HCEC 1CT (cell line): ENCODE measurements around the gene IFT122.
A peak's percentile ranks its signal among the peaks of the same experiment; 100 is the strongest.
"Not testable (repeated sequence)": the region's sequence is repeated elsewhere in the genome, so short reads cannot be mapped to it uniquely, and the experiment has no call there.

Experiments
- DNase-seq: peaks from one replicate; pipeline ENCODE4 v3.0.0-alpha.2; 2017

The IFT122 gene

DNA sequence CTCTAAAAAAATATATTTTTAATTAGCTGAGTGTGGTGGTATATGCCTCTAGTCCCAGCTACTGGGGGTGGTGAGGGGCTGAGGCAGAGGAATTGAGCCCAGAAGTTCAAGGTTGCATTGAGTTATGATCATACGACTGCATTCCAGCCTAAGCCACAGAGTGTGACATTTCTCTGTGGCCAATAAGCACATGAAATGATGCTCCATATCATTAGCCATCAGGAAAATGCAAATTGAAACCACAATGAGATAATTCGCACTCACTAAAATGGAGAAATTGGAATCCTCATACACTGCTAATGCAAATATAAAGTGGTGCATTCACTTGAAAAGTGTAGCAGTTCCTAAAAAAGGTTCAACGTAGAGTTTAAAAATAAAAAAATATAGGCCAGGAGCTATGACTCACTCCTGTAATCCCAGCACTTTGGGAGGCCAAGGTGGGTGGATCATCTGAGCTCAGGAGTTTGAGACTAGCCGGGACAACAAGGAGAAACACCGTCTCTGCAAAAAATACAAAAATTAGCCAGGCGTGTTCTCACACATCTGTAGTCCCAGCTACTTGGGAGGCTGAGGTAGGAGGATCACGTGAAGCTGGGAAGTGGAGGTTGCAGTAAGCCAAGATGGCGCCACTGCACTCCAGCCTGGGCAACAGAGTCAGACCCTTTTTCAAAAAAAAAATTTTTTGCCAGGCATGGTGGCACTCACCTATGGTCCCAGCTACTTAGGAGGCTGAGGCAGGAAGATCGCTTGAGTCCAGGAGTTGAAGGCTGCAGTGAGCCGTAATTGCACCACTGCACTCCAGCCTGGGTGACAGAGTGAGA, 35.2 kb downstream of the IFT122 start:
- no peak for DNase-seq

DNA sequence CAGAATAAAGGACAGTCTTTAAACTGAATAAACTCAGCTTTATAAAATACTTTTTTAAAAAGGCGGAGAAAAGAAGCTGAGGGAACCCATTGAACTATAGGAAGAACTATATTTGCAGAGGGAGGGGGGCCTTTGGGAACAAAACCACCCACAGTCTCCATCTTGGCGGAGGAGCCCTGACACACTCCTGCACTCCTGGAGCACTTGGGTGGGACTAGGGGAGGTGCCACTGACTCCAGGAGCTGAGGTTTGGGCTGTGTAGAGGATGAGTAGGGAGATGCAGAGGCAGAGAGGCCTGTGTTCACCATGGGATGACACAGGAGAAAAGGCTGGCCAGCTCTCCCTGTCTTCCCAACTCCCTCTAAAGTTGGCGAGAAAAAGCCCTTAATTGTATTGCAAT, 35.8 kb downstream of the IFT122 start:
- no peak for DNase-seq

DNA sequence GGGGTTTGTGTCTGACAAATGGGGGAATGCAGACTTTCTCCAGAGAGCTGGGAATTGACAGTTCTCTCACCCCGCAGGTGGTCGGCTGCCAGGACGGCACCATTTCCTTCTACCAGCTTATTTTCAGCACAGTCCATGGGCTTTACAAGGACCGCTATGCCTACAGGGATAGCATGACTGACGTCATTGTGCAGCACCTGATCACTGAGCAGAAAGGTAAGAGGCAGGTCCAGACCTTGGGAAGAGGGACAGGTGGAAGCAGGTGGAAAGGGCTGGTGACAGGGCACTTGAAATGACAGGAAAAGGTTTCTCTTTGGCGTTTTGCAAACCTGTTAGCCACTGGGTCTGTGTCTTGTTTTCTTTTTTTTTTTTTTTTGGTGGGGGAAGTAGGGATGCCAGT, 36.6 kb downstream of the IFT122 start:
- no peak for DNase-seq

DNA sequence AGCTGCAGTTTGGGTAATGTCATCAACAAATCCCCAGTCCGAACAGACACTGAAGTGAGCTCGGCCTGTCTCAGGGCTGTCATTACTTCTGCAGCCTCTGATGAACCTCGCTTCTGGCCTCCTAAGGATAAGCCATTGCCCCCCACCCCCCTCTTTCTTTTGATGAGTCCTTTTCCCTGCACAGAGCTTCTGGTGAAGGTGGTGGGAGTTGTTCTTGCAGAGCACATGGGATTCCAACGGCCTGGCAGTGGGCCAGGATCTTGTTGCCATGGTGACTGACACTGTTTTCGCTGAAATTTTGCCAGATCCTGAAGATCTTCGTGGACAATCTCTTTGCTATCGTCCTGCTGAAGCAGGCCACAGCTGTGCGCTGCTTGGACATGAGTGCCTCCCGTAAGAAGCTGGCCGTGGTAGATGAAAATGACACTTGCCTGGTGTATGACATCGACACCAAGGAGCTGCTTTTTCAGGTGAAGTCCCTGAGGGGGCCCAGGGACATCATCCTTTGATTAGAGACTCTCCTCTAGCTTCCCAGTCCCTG, 41.3 kb downstream of the IFT122 start:
- not testable (repeated sequence) for DNase-seq

DNA sequence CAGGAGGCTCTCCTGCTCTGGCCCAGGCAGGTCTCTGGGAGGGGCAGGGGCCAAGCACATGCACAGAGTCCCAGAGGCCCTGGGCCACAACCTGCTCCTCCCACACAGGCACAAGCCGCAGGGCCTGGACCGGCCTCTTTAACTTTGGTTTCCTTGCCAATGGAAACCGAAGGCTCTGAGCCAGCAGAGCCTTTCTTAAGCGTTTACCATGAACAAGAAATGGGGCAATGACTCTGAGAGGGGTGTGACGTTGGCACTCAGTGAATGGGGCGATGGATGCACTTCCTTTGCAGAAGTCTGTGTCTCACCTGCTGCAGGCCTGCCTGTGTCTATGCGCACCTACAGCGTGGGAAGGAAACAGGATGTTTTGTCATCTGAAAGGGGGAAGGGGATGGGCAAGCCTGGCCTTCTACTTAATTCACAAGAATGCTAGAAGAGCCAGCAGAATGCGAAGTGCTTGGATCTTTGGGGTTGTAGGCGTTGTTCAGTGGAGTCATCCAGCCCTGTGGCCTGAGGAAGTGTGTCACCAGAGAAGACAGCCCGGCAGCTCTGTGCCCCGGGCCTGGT, 41.8 kb downstream of the IFT122 start:
- DNase-seq, result no peak

DNA sequence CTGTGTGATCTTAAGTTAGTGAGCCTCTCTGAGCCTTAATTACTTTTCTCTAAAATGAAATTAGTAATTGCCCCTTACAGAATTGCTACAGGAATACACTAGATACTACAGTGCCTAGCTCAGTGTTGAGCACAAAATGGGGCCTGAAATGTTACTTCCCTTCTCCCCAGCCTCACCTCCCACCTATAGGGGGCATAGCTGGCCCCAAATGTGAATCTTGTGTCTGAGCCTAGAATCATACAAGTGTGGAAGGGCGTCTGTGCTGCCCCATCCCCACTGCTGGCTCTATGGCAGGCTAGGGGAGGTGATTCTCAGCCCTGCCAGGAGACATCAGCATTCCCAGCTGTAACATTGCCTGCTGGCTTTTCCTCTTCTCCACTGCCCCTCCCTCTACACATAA, 42.7 kb downstream of the IFT122 start:
- no peak for DNase-seq

DNA sequence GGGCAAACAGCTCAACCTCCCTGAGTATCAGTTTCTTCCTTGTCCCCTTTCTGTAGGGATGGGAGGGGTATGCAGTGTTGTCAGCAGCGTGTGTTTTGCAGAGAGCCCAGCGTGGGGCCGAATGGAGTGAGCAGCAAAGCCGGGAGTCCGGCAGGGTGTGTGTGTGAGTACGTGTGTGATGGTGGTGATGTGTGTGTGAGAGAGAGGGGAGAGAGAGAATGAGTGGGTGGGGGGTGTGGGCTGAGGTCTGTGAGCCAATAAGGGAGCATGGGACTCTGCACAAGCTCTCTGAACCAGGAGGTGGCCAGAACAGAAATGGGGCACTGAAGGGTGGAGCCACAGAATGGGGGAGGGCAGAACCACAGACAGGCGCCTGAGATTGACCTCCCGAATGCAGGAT, 43.8 kb downstream of the IFT122 start:
- no peak for DNase-seq

DNA sequence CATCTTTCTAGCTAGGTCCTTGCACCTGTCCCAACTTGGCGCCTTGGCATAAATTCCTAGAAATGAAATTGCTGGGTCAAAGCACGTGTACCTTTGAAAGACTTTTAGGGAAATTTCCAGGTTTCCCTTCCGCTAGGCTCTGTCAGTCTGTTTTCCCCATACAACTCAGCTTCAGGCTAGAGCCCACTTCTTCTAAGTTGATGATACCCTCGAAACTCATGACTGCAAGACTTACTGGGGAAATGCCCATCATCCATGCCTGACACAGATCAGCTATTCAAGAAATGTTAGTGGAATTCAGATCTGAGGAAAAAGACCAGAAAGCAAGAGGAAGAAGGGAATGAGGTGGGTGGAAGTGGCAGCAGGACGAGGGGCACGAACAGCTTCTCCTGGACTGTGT, 45.1 kb downstream of the IFT122 start:
- DNase-seq, result not testable (repeated sequence)

DNA sequence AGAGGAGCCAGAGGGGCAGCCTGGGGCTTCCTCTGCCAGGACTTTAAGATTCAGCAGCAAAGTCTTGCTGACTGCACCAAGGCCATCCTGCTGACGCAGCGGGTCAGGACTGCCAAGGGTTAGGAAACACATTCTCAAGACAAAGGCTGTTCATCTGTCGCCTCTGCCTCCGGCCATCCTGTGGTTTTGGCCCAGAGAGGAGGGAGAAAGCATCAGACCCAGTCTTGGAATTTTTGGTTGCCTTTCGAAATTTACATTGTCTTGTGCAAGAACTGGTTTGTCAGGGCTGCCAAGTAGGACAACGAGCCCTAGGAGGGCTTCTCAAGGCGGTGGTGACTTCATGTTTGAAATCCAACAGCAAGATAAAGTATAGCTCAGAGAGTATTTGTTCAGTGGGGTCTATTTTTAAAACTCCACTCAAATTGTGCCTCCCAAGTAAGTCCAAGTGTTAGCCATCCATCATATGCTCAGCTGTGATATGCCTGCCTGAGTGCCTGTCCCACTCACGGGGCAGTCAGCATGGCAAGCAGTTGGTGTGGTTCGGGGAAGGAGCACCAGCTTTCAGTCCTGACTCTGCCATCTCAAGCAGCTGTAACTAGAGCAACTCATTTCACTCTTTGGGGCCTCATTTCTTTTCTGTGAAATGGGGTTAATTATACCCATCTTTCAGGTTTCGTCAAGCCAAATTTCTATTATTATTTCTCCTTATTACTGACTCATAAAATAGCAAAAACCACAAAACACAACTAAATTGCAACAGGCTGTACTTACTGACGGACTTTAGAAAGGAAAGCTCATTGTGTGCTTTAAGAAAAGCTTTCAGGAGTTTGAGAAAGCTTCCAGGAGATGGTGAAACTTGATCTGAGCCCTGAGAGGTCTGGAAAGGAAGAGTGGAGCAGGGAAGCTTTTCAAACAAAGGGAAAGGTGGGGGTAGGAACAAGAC, 46.0 kb downstream of the IFT122 start:
- peak; percentile 86 for DNase-seq

DNA sequence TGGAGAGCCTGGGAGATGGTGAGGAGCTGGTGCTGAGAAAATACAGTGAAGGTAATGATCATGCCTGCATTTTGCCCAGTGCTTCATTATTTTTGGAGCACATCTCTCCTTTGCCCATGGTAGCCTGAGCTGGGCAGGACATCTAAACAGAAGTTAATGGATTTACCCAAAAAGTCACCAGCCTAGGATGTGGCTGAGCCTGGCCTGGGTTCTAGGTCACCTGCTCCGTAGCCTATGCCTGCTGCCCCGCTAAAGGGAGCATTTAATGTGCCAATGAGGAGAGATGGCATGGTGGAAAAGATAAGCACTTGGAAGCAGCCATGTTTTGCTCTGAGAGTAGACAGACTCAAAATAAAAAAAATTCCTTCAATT, 46.6 kb downstream of the IFT122 start:
- no peak for DNase-seq

DNA sequence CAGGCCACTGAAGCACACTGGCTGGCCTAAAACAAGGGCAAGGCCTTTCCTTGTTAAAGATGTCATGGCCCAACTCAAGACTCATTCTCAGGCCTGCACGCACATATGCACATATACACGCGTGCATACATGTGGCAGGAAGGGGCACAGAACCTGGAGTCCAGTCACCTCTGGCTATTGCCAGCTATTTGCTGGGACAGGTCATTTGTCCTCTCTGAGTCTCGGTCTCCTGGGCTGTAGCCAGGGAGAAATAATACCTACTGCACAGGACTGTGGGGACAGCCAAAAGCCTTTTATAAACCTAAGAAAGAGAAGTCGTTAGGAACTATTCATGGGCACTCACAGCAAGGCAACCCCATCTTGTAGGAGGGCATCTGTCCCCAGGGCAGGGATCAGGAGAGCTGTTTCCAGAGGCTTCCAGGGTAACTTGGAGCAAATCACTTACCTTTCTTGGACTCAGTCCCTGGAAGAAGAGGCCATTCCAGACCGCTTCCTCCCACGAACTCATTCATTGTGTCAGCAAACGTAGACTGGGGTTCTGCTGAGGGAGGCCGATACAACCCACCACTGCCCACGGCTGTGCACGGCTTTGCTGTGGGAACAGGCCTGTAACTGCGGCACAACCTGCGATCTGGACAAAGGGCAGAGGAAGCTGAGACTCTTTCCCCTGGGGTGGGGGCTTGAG, 47.3 kb downstream of the IFT122 start:
- DNase-seq, result no peak

DNA sequence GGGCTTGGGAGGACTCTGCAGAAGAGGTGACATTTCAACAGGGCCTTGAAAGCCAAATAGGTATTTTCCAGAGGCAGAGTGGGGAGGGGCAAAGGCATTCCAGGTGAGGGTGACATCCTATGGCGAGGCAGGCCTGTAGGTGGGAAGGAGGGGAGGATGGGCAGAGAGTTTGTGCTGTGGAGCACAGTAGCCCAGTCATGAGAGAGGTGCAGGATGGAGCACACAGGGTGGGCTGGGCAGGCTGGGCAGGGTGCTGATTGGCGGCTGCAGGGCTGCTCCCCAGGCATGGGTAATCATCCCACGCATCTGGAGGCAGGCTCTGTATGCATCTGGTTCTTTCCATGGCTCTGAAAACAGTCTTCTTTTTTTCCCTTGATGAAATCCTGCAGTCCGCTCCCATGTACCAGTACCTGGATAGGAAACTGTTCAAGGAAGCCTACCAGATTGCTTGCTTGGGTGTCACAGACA, 47.9 kb downstream of the IFT122 start:
- DNase-seq, result not testable (repeated sequence)

DNA sequence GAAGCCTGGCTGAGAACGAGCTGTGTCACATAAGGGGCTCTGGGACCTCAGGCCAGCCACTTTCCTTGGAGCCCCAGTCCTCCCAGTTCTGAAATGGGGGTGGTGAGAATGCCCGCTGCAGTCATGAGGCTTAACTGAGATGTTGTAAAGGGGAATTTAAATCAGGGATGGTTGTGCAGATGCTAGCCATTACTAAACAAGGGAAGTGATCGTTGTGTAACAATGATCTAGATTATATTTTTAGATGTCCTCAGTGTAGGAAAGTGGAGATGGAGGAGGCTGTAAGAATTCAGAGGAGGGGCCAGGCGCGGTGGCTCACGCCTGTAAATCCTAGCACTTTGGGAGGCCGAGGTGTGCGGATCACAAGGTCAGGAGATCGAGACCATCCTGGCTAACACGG, 49.2 kb downstream of the IFT122 start:
- DNase-seq, result not testable (repeated sequence)

DNA sequence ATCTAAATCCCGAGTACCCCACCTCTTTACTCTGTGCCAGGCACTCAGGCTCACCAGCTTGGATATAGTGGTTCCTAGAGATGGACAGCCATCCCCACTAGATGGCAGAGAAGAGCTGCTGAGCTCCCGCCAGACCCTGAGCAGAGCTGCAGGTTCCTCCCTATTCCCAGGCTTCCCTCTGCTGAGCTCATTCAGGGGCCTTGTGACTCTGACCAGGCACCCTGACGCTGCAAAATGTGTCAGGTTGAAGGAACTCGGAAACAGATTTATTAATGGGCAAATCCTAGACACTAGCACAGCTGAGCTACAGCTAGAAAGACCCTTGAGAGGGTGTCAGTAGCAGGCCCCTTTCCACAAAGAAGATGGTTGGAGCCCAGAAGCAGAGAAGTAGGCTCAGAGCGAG, 50.2 kb downstream of the IFT122 start:
- peak; percentile 93 for DNase-seq

DNA sequence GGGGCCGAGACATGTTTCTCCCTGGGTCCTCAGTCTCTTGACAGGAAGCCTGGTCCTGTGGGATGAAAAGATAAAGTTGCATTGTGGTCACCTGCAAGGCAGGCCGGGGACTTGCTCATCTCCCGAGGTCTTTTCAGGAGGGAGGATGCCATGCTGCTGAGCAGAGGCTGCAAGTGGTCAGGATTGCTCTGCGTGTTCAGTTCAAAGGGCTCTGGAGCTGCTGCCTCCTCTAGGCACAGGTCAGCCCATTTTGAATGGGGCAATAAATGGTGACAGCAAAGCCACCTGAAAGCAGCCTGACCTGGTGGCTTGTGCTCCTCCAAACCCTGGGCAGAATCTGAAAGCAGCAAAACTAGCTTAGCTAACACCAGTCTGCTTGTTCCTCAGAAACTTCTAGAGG, 51.1 kb downstream of the IFT122 start:
- DNase-seq, result not testable (repeated sequence)

DNA sequence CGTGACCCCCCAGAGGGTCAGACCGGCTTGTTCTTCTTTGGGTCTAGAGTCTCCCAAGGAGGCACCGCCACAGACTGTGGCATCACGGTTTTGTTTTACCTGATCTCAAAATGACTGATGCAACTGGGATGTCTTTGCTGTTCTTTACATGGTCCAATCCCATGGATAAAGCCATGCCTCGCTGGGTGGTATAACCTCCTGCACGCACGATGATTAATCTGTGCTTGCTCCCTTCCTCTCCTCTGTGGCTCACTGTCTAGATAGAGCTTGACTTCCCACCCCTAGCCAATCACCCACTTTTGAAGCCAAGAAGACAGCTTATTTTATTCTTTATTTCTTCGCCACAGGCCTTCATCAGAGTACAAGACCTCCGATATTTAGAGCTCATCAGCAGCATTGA, 51.8 kb downstream of the IFT122 start:
- no peak for DNase-seq

DNA sequence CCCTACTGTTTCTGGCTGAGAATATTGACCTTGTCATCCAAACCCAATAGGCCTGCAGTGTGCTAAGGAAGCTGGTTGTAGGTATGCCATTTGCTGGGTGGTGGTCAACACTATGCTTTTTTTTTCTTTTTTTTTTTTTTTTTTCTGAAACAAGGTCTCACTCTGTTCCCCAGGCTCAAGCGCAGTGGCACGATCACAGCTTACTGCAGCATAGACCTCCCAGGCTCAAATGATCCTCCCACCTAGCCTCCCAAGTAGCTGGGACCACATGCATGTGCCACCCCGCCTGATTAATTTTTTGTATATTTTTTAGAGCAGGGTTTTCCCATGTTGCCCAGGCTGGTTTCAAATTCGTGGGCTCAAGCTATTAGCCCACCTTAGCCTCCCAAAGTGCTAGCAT, 52.7 kb downstream of the IFT122 start:
- DNase-seq, result no peak

DNA sequence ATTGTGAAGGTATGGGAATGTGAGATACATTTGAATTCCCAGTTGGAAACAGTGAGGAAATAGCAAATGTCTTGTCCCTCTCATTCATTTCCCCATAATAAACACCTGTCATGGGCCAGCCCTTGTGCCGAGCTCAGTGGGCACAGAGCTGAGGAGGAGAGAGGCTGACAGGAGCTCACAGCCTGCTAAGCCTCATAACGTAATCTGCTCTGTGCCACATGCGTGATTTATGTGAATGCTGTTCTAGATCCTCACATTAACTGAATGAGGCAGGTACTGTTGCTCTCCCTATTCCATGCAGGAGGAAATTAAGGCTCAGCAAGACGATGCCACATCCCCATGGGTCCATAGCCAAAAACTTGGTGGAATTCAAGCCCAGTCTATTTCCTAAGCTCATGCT, 53.2 kb downstream of the IFT122 start:
- no peak for DNase-seq

DNA sequence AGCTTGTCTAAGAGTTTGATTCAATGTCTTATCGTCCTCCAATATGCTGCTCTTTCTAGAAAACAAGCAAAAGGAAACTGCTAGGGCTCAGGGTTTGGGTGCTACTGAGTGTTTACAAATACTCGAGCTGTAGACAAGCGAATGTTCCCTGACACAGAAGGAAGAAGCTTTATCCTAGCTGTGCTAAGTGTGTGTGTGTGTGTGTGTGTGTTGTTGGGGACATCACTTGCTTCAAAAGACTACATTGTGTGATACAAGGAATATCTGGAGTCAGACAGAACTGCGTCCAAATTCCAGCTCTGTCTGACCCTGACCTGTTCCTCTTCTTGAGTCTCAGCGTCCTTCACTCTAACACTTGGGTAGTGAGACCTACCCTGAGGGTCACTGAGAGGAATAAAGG, 54.5 kb downstream of the IFT122 start:
- DNase-seq, result not testable (repeated sequence)

DNA sequence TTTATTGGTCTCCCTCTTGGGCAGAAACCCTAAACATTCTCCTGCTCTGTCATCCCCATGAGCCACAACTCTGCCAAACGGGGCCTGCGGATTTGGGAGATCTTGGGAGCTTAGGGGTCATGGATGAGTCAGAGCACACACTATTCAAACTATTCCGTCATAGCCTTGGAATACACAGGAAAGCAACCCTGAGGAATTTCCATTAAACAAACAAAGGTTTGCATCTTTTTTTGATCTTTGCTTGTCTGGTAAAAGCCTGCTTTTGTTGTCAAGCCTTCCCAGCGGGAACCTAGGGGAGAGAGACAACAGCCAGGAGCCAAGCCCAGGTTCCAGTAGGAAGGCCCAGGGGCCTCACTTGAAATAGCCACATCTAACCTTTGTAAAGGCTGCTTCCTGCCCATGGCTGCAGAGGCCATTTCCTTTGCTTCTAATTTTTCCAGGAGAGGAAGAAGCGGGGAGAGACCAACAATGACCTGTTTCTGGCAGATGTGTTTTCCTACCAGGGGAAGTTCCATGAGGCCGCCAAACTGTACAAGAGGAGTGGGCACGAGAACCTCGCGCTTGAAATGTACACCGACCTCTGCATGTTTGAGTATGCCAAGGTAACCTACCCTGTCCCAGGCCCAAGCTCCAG, 55.1 kb downstream of the IFT122 start:
- DNase-seq, result peak; percentile 79

DNA sequence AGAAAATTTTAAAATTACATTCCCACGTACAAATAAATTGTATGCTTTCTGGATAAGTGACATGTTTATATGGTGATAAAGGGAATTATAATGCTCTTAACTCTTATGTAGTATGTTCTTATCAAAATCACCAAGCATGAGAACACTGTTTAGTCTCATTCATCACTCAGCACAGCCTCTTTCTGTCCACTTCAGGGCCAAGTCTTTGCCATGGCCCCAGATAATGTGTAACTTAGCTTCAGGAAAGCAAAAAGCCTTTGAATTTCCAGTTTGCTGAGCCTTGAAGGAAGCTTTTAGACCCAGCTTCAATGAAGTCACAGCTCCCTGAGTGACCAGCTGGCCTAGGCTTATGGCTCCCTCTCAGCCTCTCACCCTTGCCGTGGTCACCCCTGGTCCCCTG, 57.9 kb downstream of the IFT122 start:
- not testable (repeated sequence) for DNase-seq
